ENCODE results near the gene OSGIN1. TPM values are rescaled to one million over a fixed set of nuclear protein-coding genes. Genes with fewer than 3 reads are reported as not detected.

Gene OSGIN1
- total and polyA plus RNA-seq, 3 donors from 2014 or later, result 12.3 to 18.5 (median 13.5) TPM

- H3K27ac ChIP-seq, result no peak overlapping the region
- H3K4me3 ChIP-seq, result no peak overlapping the region
- 70 to 84% methylated on average over 21 of the region's 21 CpGs for WGBS, 2 donors
Measured at GRCh38 chr16:83958846-83959565, 6.0 kb downstream of the OSGIN1 start.

GRCh38 chr16:83959656-83960434, 6.8 kb downstream of the OSGIN1 start:
- no peak overlapping the region for H3K27ac ChIP-seq
- H3K9me3 ChIP-seq, result no peaks in the 10 kb centered on the region
- intact Hi-C loops (cut with DNase I; ENCODE audit: low total_unique reads), result loop anchor here (10.0 kb wide), 1 partner anchor 225 kb away; the partner anchor contains the start of gene TAF1C
- no peak overlapping the region for H3K4me3 ChIP-seq
- peaks cover 9% of the 10 kb centered on the region for H3K4me1 ChIP-seq
- 78 to 81% methylated on average over 10 to 12 of the region's 12 CpGs for WGBS, 2 donors
- TF ChIP-seq POLR2A (IDR thresholded peaks at IDR 0.05) (no peak), CTCF (IDR thresholded peaks at IDR 0.05) (no peak)
- H3K27me3 ChIP-seq, result no peaks in the 10 kb centered on the region
- no peaks in the 10 kb centered on the region for H3K36me3 ChIP-seq (ENCODE audit: low read depth, missing control alignments)
- no peak for DNase-seq

More at GRCh38 chr16:83958846-83959565, 6.0 kb downstream of the OSGIN1 start:
- no peaks in the 10 kb centered on the region for H3K36me3 ChIP-seq (ENCODE audit: low read depth, missing control alignments)
- TF ChIP-seq CTCF (IDR thresholded peaks at IDR 0.05) (no peak), POLR2A (IDR thresholded peaks at IDR 0.05) (no peak)
- intact Hi-C loops (cut with DNase I; ENCODE audit: low total_unique reads), result no loop called here
- no peak for DNase-seq
- no peaks in the 10 kb centered on the region for H3K9me3 ChIP-seq
- H3K27me3 ChIP-seq, result no peaks in the 10 kb centered on the region
- peaks cover 16% of the 10 kb centered on the region for H3K4me1 ChIP-seq

GRCh38 chr16:83960521-83961249, 7.6 kb downstream of the OSGIN1 start:
- Histone ChIP-seq H3K36me3 (ENCODE audit: low read depth, missing control alignments) (no peaks in the 10 kb centered on the region), H3K27me3 (no peaks in the 10 kb centered on the region), H3K9me3 (no peaks in the 10 kb centered on the region), H3K4me1 (peaks cover 9% of the 10 kb centered on the region), H3K27ac (no peak overlapping the region), H3K4me3 (no peak overlapping the region)
- TF ChIP-seq POLR2A (IDR thresholded peaks at IDR 0.05) (no peak), CTCF (IDR thresholded peaks at IDR 0.05) (no peak)
- 82 to 92% methylated on average over 19 to 29 of the region's 29 CpGs for WGBS, 2 donors
- intact Hi-C loops (cut with DNase I; ENCODE audit: low total_unique reads), result loop anchor here (10.0 kb wide), 1 partner anchor 224 kb away; the partner anchor contains the start of gene TAF1C
- DNase-seq, result no peak

GRCh38 chr16:83961591-83961990, 8.6 kb downstream of the OSGIN1 start:
- no peak for DNase-seq
- intact Hi-C loops (cut with DNase I; ENCODE audit: low total_unique reads), result loop anchor here (10.0 kb wide), 1 partner anchor 223 kb away; the partner anchor contains the start of gene TAF1C
- no peaks in the 10 kb centered on the region for H3K9me3 ChIP-seq
- no peak overlapping the region for H3K4me3 ChIP-seq
- TF ChIP-seq POLR2A (IDR thresholded peaks at IDR 0.05) (no peak), CTCF (IDR thresholded peaks at IDR 0.05) (no peak)
- H3K4me1 ChIP-seq, result peaks cover 9% of the 10 kb centered on the region
- 92 to 93% methylated on average over 3 to 5 of the region's 5 CpGs for whole genome bisulfite sequencing, 2 donors
- no peak overlapping the region for H3K27ac ChIP-seq
- H3K27me3 ChIP-seq, result no peaks in the 10 kb centered on the region
- H3K36me3 ChIP-seq (ENCODE audit: low read depth, missing control alignments), result no peaks in the 10 kb centered on the region
